PC-3 (cell line): ENCODE measurements around the gene FHIP1A. TPM values are rescaled to one million over a fixed set of nuclear protein-coding genes. Genes with fewer than 3 reads are reported as not detected.

ENCODE experiments used
- ATAC-seq: fragments of 200-7000 bp; cut with Tn5 transposase; 2 replicates; pipeline ENCODE4 v1.9.1; 2020; ENCODE audit warnings: mild to moderate bottlenecking, moderate library complexity
- BruUV-seq: library from RNA; stranded (reverse); fragments of 400-500 nt; replicated peaks from 2 replicates; lab custom pipeline; 2021; lab: Mats Ljungman, UMichigan
- CTCF ChIA-PET: fragments of 300-600 bp; sonication (Branson Sonifier 250); formaldehyde crosslinking; loops from one replicate; lab custom pipeline; 2022; ENCODE audit warnings: antibody characterized with exemption; lab: Charles Lee
- POLR2A ChIA-PET: fragments of 300-600 bp; sonication (Branson Sonifier 250); formaldehyde crosslinking; loops from one replicate; lab custom pipeline; 2022; ENCODE audit warnings: antibody characterized with exemption; ENCODE audit not compliant: unreplicated experiment; lab: Charles Lee
- DNase-seq: peaks from one replicate; pipeline ENCODE4 v3.0.0-alpha.2; 2015
- H2AFZ ChIP-seq: fragments of 300-600 bp; sonication (generic); 2 replicates; pipeline ENCODE4 v1.6.0; 2016; ENCODE audit warnings: antibody characterized with exemption, low read length
- H3F3A ChIP-seq: fragments of 300-600 bp; sonication (generic); one replicate; pipeline ENCODE4 v1.6.0; 2017; ENCODE audit warnings: antibody characterized with exemption, low read length, control low read depth, mild to moderate bottlenecking; ENCODE audit not compliant: unreplicated experiment
- H3K27ac ChIP-seq: fragments of 300-600 bp; sonication (generic); 2 replicates; pipeline ENCODE4 v1.5.1; 2016; ENCODE audit warnings: mild to moderate bottlenecking, low read length
- H3K27me3 ChIP-seq: fragments of 300-600 bp; sonication (generic); 2 replicates; pipeline ENCODE4 v1.6.1; 2016; ENCODE audit warnings: low read length, mixed read lengths
- H3K36me3 ChIP-seq: fragments of 300-600 bp; sonication (generic); 2 replicates; pipeline ENCODE4 v1.6.1; 2016; ENCODE audit warnings: low read depth, mixed run types, low read length, mixed read lengths
- H3K4me1 ChIP-seq: fragments of 300-600 bp; sonication (generic); 2 replicates; pipeline ENCODE4 v1.5.1; 2016; ENCODE audit warnings: low read length; ENCODE audit not compliant: insufficient read depth
- H3K4me2 ChIP-seq: fragments of 300-600 bp; sonication (generic); 2 replicates; pipeline ENCODE4 v1.6.0; 2016; ENCODE audit warnings: low read length
- H3K4me3 ChIP-seq: fragments of 300-600 bp; sonication (generic); 2 replicates; pipeline ENCODE4 v1.5.1; 2016; ENCODE audit warnings: mild to moderate bottlenecking, low read length, mixed read lengths
- H3K79me2 ChIP-seq: fragments of 300-600 bp; sonication (generic); 2 replicates; pipeline ENCODE4 v1.6.1; 2017; ENCODE audit warnings: low read length, mixed read lengths
- H3K9ac ChIP-seq: fragments of 300-600 bp; sonication (generic); 2 replicates; pipeline ENCODE4 v1.6.0; 2016; ENCODE audit warnings: mild to moderate bottlenecking, low read length
- H3K9me2 ChIP-seq: fragments of 300-600 bp; sonication (generic); replicated peaks from 2 replicates; pipeline ENCODE4 v1.6.1; 2016; ENCODE audit warnings: mixed run types, low read length, mixed read lengths
- H3K9me3 ChIP-seq: fragments of 300-600 bp; sonication (generic); 2 replicates; pipeline ENCODE4 v1.6.1; 2016; ENCODE audit warnings: low read length, mixed read lengths
- H4K20me1 ChIP-seq: fragments of 300-600 bp; sonication (generic); 2 replicates; pipeline ENCODE4 v1.6.1; 2016; ENCODE audit warnings: low read length, mixed read lengths
- EZH2 ChIP-seq: fragments of 300-600 bp; sonication (generic); IDR thresholded peaks from one replicate; pipeline ENCODE4 v1.6.1; 2017; ENCODE audit warnings: antibody characterized with exemption, mild to moderate bottlenecking, low read length; ENCODE audit not compliant: unreplicated experiment
- EZH2phosphoT487 ChIP-seq: fragments of 300-600 bp; sonication (generic); IDR thresholded peaks from 2 replicates; pipeline ENCODE4 v1.6.1; 2018; ENCODE audit warnings: mild to moderate bottlenecking, antibody characterized with exemption, low read length, borderline replicate concordance
- intact Hi-C: fragments of 100-400 bp; cut with micrococcal nuclease; formaldehyde crosslinking; loops from 2 replicates; pipeline ENCODE4 v1.9.0; 2023
- total RNA-seq: library from RNA; depleted of rRNA; stranded (reverse); fragments of >200 nt; gene quantifications from 2 replicates; pipeline ENCODE4 v1.2.3, GENCODE V29; 2014
- TF ChIP-seq, protein P1 (sequence below): fragments of 300-600 bp; sonication (generic); conservative IDR thresholded peaks from 2 replicates; pipeline ENCODE4 v1.5.1; 2017; ENCODE audit warnings: antibody characterized with exemption, low read depth, mild to moderate bottlenecking, low read length

FHIP1A gene
- total RNA-seq, 1 experiment from 2014 or later = 11.3 TPM

DNA sequence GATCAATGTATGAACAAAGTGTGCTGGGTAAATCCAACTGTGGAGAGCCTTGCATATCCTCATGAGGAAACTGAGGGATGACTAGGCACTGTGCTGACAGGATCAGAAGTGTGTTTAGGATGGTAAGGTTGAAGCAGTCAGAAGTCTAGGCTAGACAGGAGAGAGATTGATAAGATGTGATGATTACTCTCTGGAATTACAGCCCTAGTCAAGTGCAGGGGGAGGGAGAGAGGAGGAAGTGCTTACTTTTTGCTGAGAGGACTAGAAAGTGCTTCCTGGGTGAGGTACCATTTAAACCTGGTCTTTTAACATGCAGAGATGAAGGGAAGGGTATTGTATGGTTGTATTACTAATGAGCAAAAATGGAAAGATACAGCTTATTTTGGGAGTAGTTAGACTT, 23.7 kb downstream of the FHIP1A start:
- Histone ChIP-seq H3K4me1 (peaks cover 88% of the 10 kb centered on the region), H3K79me2 (peaks cover 58% of the 10 kb centered on the region), H3K4me2 (no peak overlapping the region), H3K9me2 (no peaks in the 10 kb centered on the region), H2AFZ (no peak overlapping the region), H3K9me3 (no peaks in the 10 kb centered on the region), H3K4me3 (no peak overlapping the region), H3K27me3 (no peaks in the 10 kb centered on the region), H3K27ac (no peak overlapping the region), H3F3A (peaks cover 8% of the 10 kb centered on the region), H3K36me3 (no peaks in the 10 kb centered on the region), H4K20me1 (no peaks in the 10 kb centered on the region), H3K9ac (no peak overlapping the region)
- intact Hi-C loops = no loop called here
- ChIA-PET POLR2A (no interaction called here), CTCF (no interaction called here)
- BruUV-seq = no TSS peak
- TF ChIP-seq, protein P1, sequence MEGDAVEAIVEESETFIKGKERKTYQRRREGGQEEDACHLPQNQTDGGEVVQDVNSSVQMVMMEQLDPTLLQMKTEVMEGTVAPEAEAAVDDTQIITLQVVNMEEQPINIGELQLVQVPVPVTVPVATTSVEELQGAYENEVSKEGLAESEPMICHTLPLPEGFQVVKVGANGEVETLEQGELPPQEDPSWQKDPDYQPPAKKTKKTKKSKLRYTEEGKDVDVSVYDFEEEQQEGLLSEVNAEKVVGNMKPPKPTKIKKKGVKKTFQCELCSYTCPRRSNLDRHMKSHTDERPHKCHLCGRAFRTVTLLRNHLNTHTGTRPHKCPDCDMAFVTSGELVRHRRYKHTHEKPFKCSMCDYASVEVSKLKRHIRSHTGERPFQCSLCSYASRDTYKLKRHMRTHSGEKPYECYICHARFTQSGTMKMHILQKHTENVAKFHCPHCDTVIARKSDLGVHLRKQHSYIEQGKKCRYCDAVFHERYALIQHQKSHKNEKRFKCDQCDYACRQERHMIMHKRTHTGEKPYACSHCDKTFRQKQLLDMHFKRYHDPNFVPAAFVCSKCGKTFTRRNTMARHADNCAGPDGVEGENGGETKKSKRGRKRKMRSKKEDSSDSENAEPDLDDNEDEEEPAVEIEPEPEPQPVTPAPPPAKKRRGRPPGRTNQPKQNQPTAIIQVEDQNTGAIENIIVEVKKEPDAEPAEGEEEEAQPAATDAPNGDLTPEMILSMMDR = no peak
- TF ChIP-seq EZH2 (no peak), EZH2phosphoT487 (no peak)
- DNase-seq (no peak), ATAC-seq (no peak)

DNA sequence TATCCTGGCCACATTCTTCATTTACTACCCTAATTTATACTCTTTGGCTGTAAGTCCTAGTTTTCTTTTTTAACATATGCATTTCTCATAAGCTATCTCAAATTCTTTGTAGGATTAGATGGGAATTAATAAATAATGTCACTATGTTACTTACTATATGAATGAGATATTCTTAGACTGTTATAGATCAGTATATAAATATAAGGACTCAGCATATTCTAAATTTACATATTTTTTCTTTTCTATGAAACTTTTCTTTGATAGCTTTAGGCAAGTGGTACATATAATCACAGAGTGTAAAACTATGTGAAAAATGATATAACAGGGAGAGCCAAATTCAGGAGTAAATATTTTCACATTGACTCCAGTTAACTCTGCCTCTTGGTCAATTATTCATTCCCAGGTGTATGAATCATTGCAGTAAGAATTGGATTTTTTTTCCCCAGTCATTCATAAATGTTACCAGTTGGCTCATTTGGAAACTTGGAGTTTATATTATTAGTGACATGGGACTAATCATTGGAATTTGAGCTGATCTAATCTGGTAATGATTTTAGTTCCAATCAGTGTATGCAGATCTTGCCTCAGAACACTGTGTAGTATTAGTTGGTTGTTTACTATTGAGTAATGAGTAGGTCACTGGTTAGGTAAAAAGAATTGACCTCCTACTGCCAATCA, 25.3 kb downstream of the FHIP1A start:
- ATAC-seq = peak; percentile 55
- no peaks in the 10 kb centered on the region for H4K20me1 ChIP-seq
- H3K9ac ChIP-seq = no peak overlapping the region
- H3F3A ChIP-seq = peaks cover 8% of the 10 kb centered on the region
- TF ChIP-seq, protein P1 = no peak
- TF ChIP-seq EZH2 = no peak
- no peak for TF ChIP-seq EZH2phosphoT487
- peak overlapping the region; percentile 42 for H3K27ac ChIP-seq
- ChIA-PET POLR2A (interaction anchor here (0.6 kb wide), 1 partner anchor 264 kb away, joined by 3 read pairs; no protein-coding TSS in a partner anchor), CTCF (no interaction called here)
- peaks cover 74% of the 10 kb centered on the region for H3K4me1 ChIP-seq
- H2AFZ ChIP-seq = no peak overlapping the region
- H3K9me2 ChIP-seq = no peaks in the 10 kb centered on the region
- DNase-seq = peak; percentile 71
- H3K9me3 ChIP-seq = no peaks in the 10 kb centered on the region
- no peak overlapping the region for H3K4me3 ChIP-seq
- peaks cover 60% of the 10 kb centered on the region for H3K79me2 ChIP-seq
- BruUV-seq = no TSS peak
- H3K4me2 ChIP-seq = peak overlapping the region; percentile 39
- no peaks in the 10 kb centered on the region for H3K27me3 ChIP-seq
- no peaks in the 10 kb centered on the region for H3K36me3 ChIP-seq
- intact Hi-C loops = no loop called here

DNA sequence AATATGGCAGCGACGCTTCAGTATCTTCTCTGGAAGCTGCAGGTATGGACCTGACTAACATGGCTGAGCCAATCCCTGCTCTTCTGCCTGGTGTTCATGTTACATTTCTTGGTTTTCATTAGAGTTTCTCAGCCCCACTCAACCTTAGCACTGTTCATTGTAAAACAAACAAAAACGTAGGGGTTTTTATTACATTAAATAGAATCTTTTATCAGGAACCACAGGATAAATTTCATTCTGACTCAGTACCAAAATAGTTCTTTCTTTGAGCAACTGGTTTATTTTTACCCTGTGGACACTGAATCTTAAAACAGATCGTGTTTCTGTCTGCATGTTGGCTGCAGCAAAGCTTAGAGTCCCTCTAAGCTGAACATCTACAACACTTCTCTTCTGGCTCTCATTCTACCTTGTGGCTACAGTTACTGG, 27.1 kb downstream of the FHIP1A start:
- CTCF ChIA-PET = no interaction called here
- POLR2A ChIA-PET = no interaction called here

More for the DNA sequence above, 27.1 kb downstream of the FHIP1A start:
- Histone ChIP-seq H3F3A (peaks cover 8% of the 10 kb centered on the region), H4K20me1 (no peaks in the 10 kb centered on the region), H3K79me2 (peaks cover 44% of the 10 kb centered on the region), H2AFZ (no peak overlapping the region), H3K4me3 (0 out of 2 replicates have a peak overlapping the region, but pooled peaks have one; percentile 39), H3K9ac (peak overlapping the region; percentile 32; the same call in 1 of the 2 replicates), H3K27me3 (no peaks in the 10 kb centered on the region), H3K9me3 (no peaks in the 10 kb centered on the region), H3K36me3 (no peaks in the 10 kb centered on the region), H3K4me1 (peaks cover 59% of the 10 kb centered on the region), H3K27ac (peak overlapping the region; percentile 77), H3K9me2 (no peaks in the 10 kb centered on the region), H3K4me2 (peak overlapping the region; percentile 75)
- ATAC-seq = peak; percentile 79
- BruUV-seq = no TSS peak
- intact Hi-C loops = no loop called here
- peak; percentile 79 for DNase-seq
- TF ChIP-seq, protein P1 = no peak
- TF ChIP-seq EZH2 (no peak), EZH2phosphoT487 (no peak)
